HFFc6 (cell line): ENCODE results near the gene NEK2. TPM values are rescaled to one million over a fixed set of nuclear protein-coding genes. Genes with fewer than 3 reads are reported as not detected.

Experiments used
- DNase-seq: peaks from one replicate; pipeline ENCODE4 v3.0.0-alpha.2; 2018
- H3K27ac Mint-ChIP-seq: 2 replicates; pipeline ENCODE4 v1.8.0; 2020; ENCODE audit warnings: mild to moderate bottlenecking, mixed read lengths
- H3K27me3 Mint-ChIP-seq: 2 replicates; pipeline ENCODE4 v1.8.0; 2021; ENCODE audit warnings: mild to moderate bottlenecking, moderate library complexity, mixed read lengths; ENCODE audit not compliant: insufficient read depth
- H3K36me3 Mint-ChIP-seq: 2 replicates; pipeline ENCODE4 v1.8.0; 2021; ENCODE audit warnings: low read depth, mixed read lengths
- H3K4me1 Mint-ChIP-seq: 2 replicates; pipeline ENCODE4 v1.8.0; 2020; ENCODE audit warnings: low read depth, mixed read lengths
- H3K4me3 Mint-ChIP-seq: 2 replicates; pipeline ENCODE4 v1.8.0; 2020; ENCODE audit warnings: mild to moderate bottlenecking, moderate library complexity, mixed read lengths
- H3K9me3 Mint-ChIP-seq: 2 replicates; pipeline ENCODE4 v1.8.0; 2020; ENCODE audit warnings: mild to moderate bottlenecking, mixed read lengths
- CTCF ChIP-seq: fragments of 200-600 bp; sonication (generic); IDR thresholded peaks from 2 replicates; pipeline ENCODE4 v1.5.0; 2021; ENCODE audit warnings: antibody characterized with exemption, mild to moderate bottlenecking
- total RNA-seq, 6 experiments: library from RNA; stranded (reverse); fragmentation: NEBNext Ultra II Directional; extraction: Animal tissue kit (Norgen Biotek cat#: 25700); gene quantifications; 2 replicates in 1 of 6; 3 replicates in 5 of 6; pipeline ENCODE4 v1.2.3, GENCODE V29; 2021

Gene NEK2
- total RNA-seq, 6 experiments from 2014 or later = 10.2 to 28.6 (median 26.8) TPM

GRCh38 chr1:211653959-211654496 lies 21.4 kb downstream of the NEK2 start:
- peak; percentile 45 for DNase-seq
- no peak for TF ChIP-seq CTCF
- Mint-ChIP-seq H3K36me3 (no peaks in the 10 kb centered on the region), H3K9me3 (no peaks in the 10 kb centered on the region), H3K27ac (no peak overlapping the region), H3K27me3 (peaks cover 2% of the 10 kb centered on the region), H3K4me3 (peak overlapping the region; percentile 3; the same call in 1 of the 2 replicates), H3K4me1 (peaks cover 38% of the 10 kb centered on the region)

- no peak for DNase-seq
- no peak for TF ChIP-seq CTCF
- Mint-ChIP-seq H3K27me3 (peaks cover 2% of the 10 kb centered on the region), H3K27ac (no peak overlapping the region), H3K4me1 (peaks cover 38% of the 10 kb centered on the region), H3K4me3 (no peak overlapping the region), H3K9me3 (no peaks in the 10 kb centered on the region), H3K36me3 (no peaks in the 10 kb centered on the region)
These were observed 22.1 kb downstream of the NEK2 start for GRCh38 chr1:211653293-211653692.

GRCh38 chr1:211652371-211652770 lies 23.1 kb downstream of the NEK2 start:
- Mint-ChIP-seq H3K9me3 (no peaks in the 10 kb centered on the region), H3K27ac (no peak overlapping the region), H3K4me3 (no peak overlapping the region), H3K27me3 (peaks cover 2% of the 10 kb centered on the region), H3K4me1 (peaks cover 38% of the 10 kb centered on the region), H3K36me3 (no peaks in the 10 kb centered on the region)
- DNase-seq = no peak
- no peak for TF ChIP-seq CTCF

- Mint-ChIP-seq H3K4me1 (peaks cover 38% of the 10 kb centered on the region), H3K4me3 (no peak overlapping the region), H3K27me3 (peaks cover 2% of the 10 kb centered on the region)
These were observed 24.5 kb downstream of the NEK2 start for GRCh38 chr1:211650904-211651303.

GRCh38 chr1:211648980-211649934 lies 26.2 kb downstream of the NEK2 start:
- DNase-seq = no peak
- H3K4me3 Mint-ChIP-seq = no peak overlapping the region
- no peaks in the 10 kb centered on the region for H3K9me3 Mint-ChIP-seq
- peaks cover 2% of the 10 kb centered on the region for H3K27me3 Mint-ChIP-seq
- TF ChIP-seq CTCF = peak; percentile 58
- H3K27ac Mint-ChIP-seq = no peak overlapping the region
- H3K4me1 Mint-ChIP-seq = peaks cover 25% of the 10 kb centered on the region
- H3K36me3 Mint-ChIP-seq = no peaks in the 10 kb centered on the region

More at GRCh38 chr1:211650904-211651303, 24.5 kb downstream of the NEK2 start:
- TF ChIP-seq CTCF = no peak
- no peaks in the 10 kb centered on the region for H3K9me3 Mint-ChIP-seq
- no peaks in the 10 kb centered on the region for H3K36me3 Mint-ChIP-seq
- DNase-seq = no peak
- H3K27ac Mint-ChIP-seq = no peak overlapping the region
